ENCODE results near the gene OLFM1.

The OLFM1 gene

GRCh38 chr9:135078361-135078821 lies 9.1 kb upstream of the OLFM1 start:
- TF ChIP-seq CTCF (IDR thresholded peaks at IDR 0.05; ENCODE audit: low read depth, low read length), result no peak

GRCh38 chr9:135079018-135079417 lies 8.4 kb upstream of the OLFM1 start:
- DNase-seq (ENCODE audit: extremely low read depth, low read depth), result no peak
- TF ChIP-seq CTCF (IDR thresholded peaks at IDR 0.05; ENCODE audit: low read depth, low read length), result no peak

More at GRCh38 chr9:135078361-135078821, 9.1 kb upstream of the OLFM1 start:
- DNase-seq (ENCODE audit: extremely low read depth, low read depth), result no peak

- TF ChIP-seq CTCF (IDR thresholded peaks at IDR 0.05; ENCODE audit: low read depth, low read length), result no peak
These were observed 7.8 kb upstream of the OLFM1 start for GRCh38 chr9:135079676-135080075.

GRCh38 chr9:135080286-135081263 lies 6.9 kb upstream of the OLFM1 start:
- no peak for TF ChIP-seq CTCF (IDR thresholded peaks at IDR 0.05; ENCODE audit: low read depth, low read length)
- DNase-seq (ENCODE audit: extremely low read depth, low read depth), result no peak

More at GRCh38 chr9:135079676-135080075, 7.8 kb upstream of the OLFM1 start:
- DNase-seq (ENCODE audit: extremely low read depth, low read depth), result no peak

- DNase-seq (ENCODE audit: extremely low read depth, low read depth), result no peak
- no peak for TF ChIP-seq CTCF (IDR thresholded peaks at IDR 0.05; ENCODE audit: low read depth, low read length)
These were observed 6.2 kb upstream of the OLFM1 start for GRCh38 chr9:135081264-135081660.

- no peak for DNase-seq (ENCODE audit: extremely low read depth, low read depth)
- TF ChIP-seq CTCF (IDR thresholded peaks at IDR 0.05; ENCODE audit: low read depth, low read length), result no peak
These were observed 5.7 kb upstream of the OLFM1 start for GRCh38 chr9:135081731-135082130.

- DNase-seq (ENCODE audit: extremely low read depth, low read depth), result no peak
- no peak for TF ChIP-seq CTCF (IDR thresholded peaks at IDR 0.05; ENCODE audit: low read depth, low read length)
These were observed 4.9 kb upstream of the OLFM1 start for GRCh38 chr9:135082536-135082935.
